H1 (cell line): ENCODE results near the gene KCNQ2. TPM values are rescaled to one million over a fixed set of nuclear protein-coding genes. Genes with fewer than 3 reads are reported as not detected.

Experiments
- CTCF ChIA-PET: fragments of 300-600 bp; sonication (Branson Sonifier 250); formaldehyde crosslinking; loops from one replicate; lab custom pipeline; 2021; ENCODE audit not compliant: partially characterized antibody; lab: Charles Lee
- POLR2A ChIA-PET: fragments of 300-600 bp; sonication (Branson Sonifier 250); formaldehyde crosslinking; loops from one replicate; lab custom pipeline; 2021; ENCODE audit warnings: inconsistent platforms; ENCODE audit not compliant: partially characterized antibody; lab: Charles Lee
- DNase-seq, 2 experiments: peaks; one replicate each; pipeline versions ENCODE4 v3.0.0 to v3.0.0-alpha.2; 2010 to 2022; ENCODE audit warnings: low spot score in 2 of 2, low read depth in 1 of 2, mixed read lengths in 1 of 2
- FAIRE-seq: peaks from 2 replicates; lab custom pipeline; 2011; peaks lifted over from hg19 to GRCh38; lab: Jason Lieb, UNC
- H2AFZ ChIP-seq: 2 replicates; pipeline ENCODE4 v1.8.1; 2012; ENCODE audit warnings: low read length, inconsistent platforms
- H2AK5ac ChIP-seq: 2 replicates; pipeline ENCODE4 v1.6.1; 2013; ENCODE audit warnings: low read depth, low read length
- H2BK120ac ChIP-seq: replicated peaks from 2 replicates; pipeline ENCODE3; 2013; ENCODE audit warnings: low read depth, low read length, inconsistent platforms
- H2BK12ac ChIP-seq: 2 replicates; pipeline ENCODE4 v1.6.1; 2013; ENCODE audit warnings: low read depth, low read length
- H2BK15ac ChIP-seq: 2 replicates; pipeline ENCODE4 v1.6.1; 2013; ENCODE audit warnings: low read length
- H2BK20ac ChIP-seq: 2 replicates; pipeline ENCODE4 v1.6.1; 2013; ENCODE audit warnings: low read length
- H2BK5ac ChIP-seq: 2 replicates; pipeline ENCODE4 v1.6.1; 2013; ENCODE audit warnings: low read depth, low read length
- H3K14ac ChIP-seq: 2 replicates; pipeline ENCODE4 v1.6.1; 2013; ENCODE audit warnings: inconsistent platforms; ENCODE audit not compliant: insufficient read length
- H3K18ac ChIP-seq: 2 replicates; pipeline ENCODE4 v1.6.1; 2013; ENCODE audit warnings: low read length; ENCODE audit errors: extremely low read depth
- H3K23ac ChIP-seq: 2 replicates; pipeline ENCODE4 v1.6.1; 2013; ENCODE audit warnings: inconsistent platforms; ENCODE audit not compliant: insufficient read length
- H3K23me2 ChIP-seq: 2 replicates; pipeline ENCODE4 v1.6.1; 2013; ENCODE audit warnings: low read depth, low read length
- H3K27ac ChIP-seq: 2 replicates; pipeline ENCODE4 v1.6.1; 2011; ENCODE audit warnings: low read depth, low read length, inconsistent platforms
- H3K27me3 ChIP-seq, 4 experiments: replicated peaks in 1 of 4; 1 replicate in 1 of 4; 2 replicates in 3 of 4; pipeline versions ENCODE4 v1.6.1 to v1.8.1; 2011 to 2013; ENCODE audit warnings: low read length in 3 of 4, mild to moderate bottlenecking in 3 of 4, inconsistent platforms in 2 of 4, mixed read lengths in 2 of 4, moderate library complexity in 1 of 4; ENCODE audit not compliant: control insufficient read depth in 3 of 4, insufficient read depth in 3 of 4; ENCODE audit errors: extremely low read depth in 1 of 4
- H3K36me3 ChIP-seq, 4 experiments: 2 replicates each; pipeline versions ENCODE4 v1.6.1 to v1.8.1; 2011 to 2013; ENCODE audit warnings: mild to moderate bottlenecking in 4 of 4, low read length in 3 of 4, moderate library complexity in 2 of 4, control low read depth in 1 of 4, inconsistent platforms in 1 of 4; ENCODE audit not compliant: insufficient read depth in 4 of 4, control insufficient read depth in 2 of 4
- H3K4ac ChIP-seq: replicated peaks from 2 replicates; pipeline ENCODE3; 2013; ENCODE audit warnings: low read length, low read depth, mixed read lengths, inconsistent platforms; ENCODE audit not compliant: insufficient read length
- H3K4me1 ChIP-seq, 4 experiments: replicated peaks in 1 of 4; 1 replicate in 1 of 4; 2 replicates in 3 of 4; pipeline versions ENCODE4 v1.6.1 to v1.8.1; 2011 to 2013; ENCODE audit warnings: low read length in 3 of 4, inconsistent platforms in 2 of 4, mixed read lengths in 1 of 4; ENCODE audit not compliant: insufficient read depth in 4 of 4, control insufficient read depth in 3 of 4
- H3K4me2 ChIP-seq, 2 experiments: 2 replicates each; pipeline versions ENCODE4 v1.6.1 to v1.8.1; 2011 to 2013; ENCODE audit warnings: low read depth in 2 of 2, low read length in 2 of 2, control low read depth in 1 of 2, inconsistent platforms in 1 of 2, mild to moderate bottlenecking in 1 of 2; ENCODE audit not compliant: insufficient read depth in 1 of 2
- H3K4me3 ChIP-seq, 4 experiments: fragments of 200-600, 300-600 bp in 1 of 4; sonication (generic), shearing (Covaris generic), sonication (Bioruptor Twin) in 1 of 4; 2 replicates each; pipeline versions ENCODE4 v1.5.1 to v1.8.1; 2011 to 2016; ENCODE audit warnings: low read length in 4 of 4, low read depth in 3 of 4, control low read depth in 2 of 4, inconsistent platforms in 2 of 4, mild to moderate bottlenecking in 2 of 4, mixed read lengths in 1 of 4, moderate library complexity in 1 of 4; ENCODE audit not compliant: insufficient read depth in 2 of 4; ENCODE audit errors: extremely low read depth in 1 of 4
- H3K56ac ChIP-seq: replicated peaks from 2 replicates; pipeline ENCODE3; 2013; ENCODE audit warnings: low read depth, mild to moderate bottlenecking, mixed read lengths, low read length, inconsistent platforms; ENCODE audit not compliant: insufficient read length
- H3K79me1 ChIP-seq: 2 replicates; pipeline ENCODE4 v1.6.1; 2013; ENCODE audit warnings: low read depth, low read length, control low read depth
- H3K79me2 ChIP-seq, 2 experiments: 2 replicates each; pipeline versions ENCODE4 v1.6.1 to v1.8.1; 2012 to 2013; ENCODE audit warnings: low read length in 2 of 2, mild to moderate bottlenecking in 2 of 2, inconsistent platforms in 1 of 2; ENCODE audit not compliant: insufficient read depth in 2 of 2, control insufficient read depth in 1 of 2
- H3K9ac ChIP-seq, 4 experiments: replicated peaks in 1 of 4; 1 replicate in 1 of 4; 2 replicates in 3 of 4; pipeline versions ENCODE4 v1.6.1 to v1.8.1; 2011 to 2013; ENCODE audit warnings: low read depth in 3 of 4, low read length in 3 of 4, control low read depth in 2 of 4, mild to moderate bottlenecking in 2 of 4, moderate library complexity in 2 of 4, inconsistent platforms in 1 of 4; ENCODE audit errors: extremely low read depth in 1 of 4
- H3K9me3 ChIP-seq, 2 experiments: 2 replicates each; pipeline versions ENCODE4 v1.6.1 to v1.8.1; 2012 to 2013; ENCODE audit warnings: mild to moderate bottlenecking in 2 of 2, moderate library complexity in 2 of 2, control low read depth in 1 of 2, inconsistent platforms in 1 of 2, low read depth in 1 of 2, low read length in 1 of 2, mixed read lengths in 1 of 2; ENCODE audit not compliant: insufficient read depth in 2 of 2
- H4K20me1 ChIP-seq, 2 experiments: replicated peaks in 1 of 2; 2 replicates each; pipeline versions ENCODE3 to v1.8.1; 2011 to 2013; ENCODE audit warnings: inconsistent platforms in 2 of 2, low read length in 2 of 2, mild to moderate bottlenecking in 1 of 2; ENCODE audit not compliant: insufficient read depth in 2 of 2, control insufficient read depth in 1 of 2
- H4K5ac ChIP-seq: 2 replicates; pipeline ENCODE4 v1.6.1; 2013; ENCODE audit warnings: low read length, low read depth, mixed read lengths, inconsistent platforms; ENCODE audit not compliant: insufficient read length
- H4K8ac ChIP-seq: 2 replicates; pipeline ENCODE4 v1.8.0; 2013; ENCODE audit warnings: mild to moderate bottlenecking, moderate library complexity, low read length, inconsistent platforms; ENCODE audit not compliant: insufficient read depth; ENCODE audit errors: extremely low read depth
- H4K91ac ChIP-seq: replicated peaks from 2 replicates; pipeline ENCODE3; 2013; ENCODE audit warnings: low read length, mixed read lengths, inconsistent platforms; ENCODE audit not compliant: insufficient read length
- CBX8 ChIP-seq: fragments of 300-800, 300-1000 bp; sonication (generic); IDR thresholded peaks from 2 replicates; pipeline ENCODE4 v1.7.1; 2016; ENCODE audit warnings: low read depth, low read length, borderline replicate concordance
- CHD2 ChIP-seq: IDR thresholded peaks from 2 replicates; pipeline ENCODE4 v1.6.1; 2012; ENCODE audit warnings: low read length, improper control_type of control experiment
- EGR1 ChIP-seq: IDR thresholded peaks from 2 replicates; pipeline ENCODE4 v1.6.1; 2011; ENCODE audit warnings: low read depth, low read length, borderline replicate concordance
- HDAC6 ChIP-seq: IDR thresholded peaks from one replicate; pipeline ENCODE4 v1.7.1; 2012; ENCODE audit warnings: low read depth, mild to moderate bottlenecking, inconsistent platforms, low read length, moderate library complexity
- KDM5A ChIP-seq: fragments of 200-600 bp; IDR thresholded peaks from 2 replicates; pipeline ENCODE4 v1.7.1; 2012; ENCODE audit warnings: mild to moderate bottlenecking, low read length, inconsistent platforms, mixed read lengths
- NANOG ChIP-seq: IDR thresholded peaks from 2 replicates; pipeline ENCODE4 v1.6.1; 2011; ENCODE audit warnings: low read length, low read depth, mild to moderate bottlenecking, inconsistent platforms; ENCODE audit not compliant: insufficient read depth, poor library complexity, severe bottlenecking
- POLR2A ChIP-seq, 2 experiments: IDR thresholded peaks; 1 replicate in 1 of 2; 2 replicates in 1 of 2; pipeline ENCODE4 v1.6.1; 2011; ENCODE audit warnings: low read depth in 2 of 2, low read length in 2 of 2, mild to moderate bottlenecking in 2 of 2; ENCODE audit errors: control extremely low read depth in 1 of 2
- POU5F1 ChIP-seq: IDR thresholded peaks from 2 replicates; pipeline ENCODE4 v1.6.1; 2011; ENCODE audit warnings: low read depth, mild to moderate bottlenecking, low read length, moderate library complexity
- SIX5 ChIP-seq: IDR thresholded peaks from 2 replicates; pipeline ENCODE4 v1.6.1; 2011; ENCODE audit warnings: mild to moderate bottlenecking, low read depth, low read length
- SP1 ChIP-seq: IDR thresholded peaks from 2 replicates; pipeline ENCODE4 v1.6.1; 2011; ENCODE audit warnings: low read depth, low read length
- SRF ChIP-seq: IDR thresholded peaks from 2 replicates; pipeline ENCODE4 v1.6.1; 2011; ENCODE audit warnings: mild to moderate bottlenecking, low read depth, low read length, moderate library complexity
- SUZ12 ChIP-seq: fragments of 200-600 bp; sonication (generic); IDR thresholded peaks from 2 replicates; pipeline ENCODE4 v1.6.1; 2012; ENCODE audit warnings: mild to moderate bottlenecking, inconsistent platforms, low read length, moderate library complexity, mixed read lengths
- TBP ChIP-seq: IDR thresholded peaks from 2 replicates; pipeline ENCODE4 v1.6.1; 2011; ENCODE audit warnings: low read depth, low read length, improper control_type of control experiment
- TEAD4 ChIP-seq: IDR thresholded peaks from 2 replicates; pipeline ENCODE4 v1.6.1; 2012; ENCODE audit warnings: low read depth, low read length, inconsistent platforms, mixed read lengths
- ZNF274 ChIP-seq: IDR thresholded peaks from 2 replicates; pipeline ENCODE4 v1.7.0; 2012; ENCODE audit warnings: low read length, borderline replicate concordance; ENCODE audit errors: extremely low read depth
- WGBS, 2 experiments: shearing (Covaris generic) in 1 of 2; methylation state at CpG; one replicate each; pipeline versions ENCODE4 v1.1.6 to v1.1.7; 2013 to 2015; ENCODE audit warnings: low lambda C conversion rate in 2 of 2, mixed read lengths in 2 of 2, inconsistent platforms in 1 of 2, low coverage in 1 of 2, missing lambda C conversion rate in 1 of 2; ENCODE audit not compliant: insufficient replicate concordance in 2 of 2, insufficient coverage in 1 of 2, insufficient read length in 1 of 2; ENCODE audit errors: extremely low coverage in 1 of 2, missing lambda C conversion rate in 1 of 2; 5-methylcytosine and 5-hydroxymethylcytosine counted together
- polyA plus RNA-seq, 7 experiments: library from polyadenylated mRNA; depleted of rRNA in 3 of 7; stranded (reverse) in 5 of 7; unstranded in 2 of 7; fragments of >200 nt in 5 of 7; fragments of 200-250 nt in 2 of 7; gene quantifications; 1 replicate in 5 of 7; 2 replicates in 1 of 7; 4 replicates in 1 of 7; pipeline versions ENCODE4 v1.2.1 to v1.2.3, GENCODE V29; 2011 to 2013; ENCODE audit warnings: missing spikeins in 2 of 7, mixed read lengths in 2 of 7
- total RNA-seq: library from RNA; stranded (reverse); fragmentation: NEBNext Ultra II Directional; extraction: Animal tissue kit (Norgen Biotek cat#: 25700); gene quantifications from 2 replicates; pipeline ENCODE4 v1.2.1, GENCODE V29; 2021

The KCNQ2 gene
- total and polyA plus RNA-seq, 2 of the 8 experiments (the other 6 are each of a cell fraction or from before 2014, with no cell fraction given) = 82.6 to 243 TPM

DNA sequence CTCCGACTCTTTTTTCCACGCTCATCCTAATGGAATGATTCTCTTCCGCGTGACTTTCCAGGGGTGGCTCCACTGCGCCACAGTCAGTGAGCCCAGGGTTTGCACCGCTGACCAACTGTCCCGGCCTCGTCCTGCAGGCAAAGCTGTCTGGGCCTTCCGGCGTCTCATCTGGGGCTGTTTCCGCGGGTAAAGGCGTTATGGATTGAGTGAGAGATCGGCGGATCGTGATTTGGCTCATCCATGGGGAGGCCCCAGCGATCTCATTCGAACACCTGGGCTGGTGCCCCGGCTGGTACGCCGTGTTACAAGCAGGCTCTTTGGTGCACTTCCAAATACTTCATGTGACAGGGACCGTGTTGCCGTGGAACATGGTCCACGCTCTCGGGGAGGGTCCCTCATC lies 47.8 kb downstream of the KCNQ2 start:
- TF ChIP-seq NANOG = no peak
- no peak for TF ChIP-seq KDM5A
- TF ChIP-seq SP1 = no peak
- TF ChIP-seq SUZ12 = no peak
- TF ChIP-seq EGR1 = no peak
- no peak for TF ChIP-seq ZNF274
- TF ChIP-seq CBX8 = no peak
- TF ChIP-seq TBP = no peak
- TF ChIP-seq HDAC6 = no peak
- TF ChIP-seq CHD2 = no peak
- TF ChIP-seq POU5F1 = no peak
- TF ChIP-seq POLR2A (IDR thresholded peaks at IDR 0.05; ENCODE audit: control extremely low read depth in 1 of 2, low read depth in 2 of 2, low read length in 2 of 2) = no peak
- TF ChIP-seq SRF = no peak
- no peak for TF ChIP-seq TEAD4
- no peak for TF ChIP-seq SIX5
- H3K36me3 ChIP-seq = no peaks in the 10 kb centered on the region; a peak in 1 of 8 replicates
- H3K23me2 ChIP-seq = no peaks in the 10 kb centered on the region
- no peak overlapping the region for H2BK5ac ChIP-seq
- no peak overlapping the region for H3K14ac ChIP-seq
- H2BK120ac ChIP-seq = no peak overlapping the region
- no peak overlapping the region for H3K18ac ChIP-seq
- no peak overlapping the region for H3K4ac ChIP-seq
- ChIA-PET CTCF (interaction anchor here (0.9 to 2.1 kb wide), 4 partner anchors 15 to 43 kb away, joined by 3 to 4 read pairs (median 4); no protein-coding TSS in a partner anchor), POLR2A (no interaction called here)
- H3K4me2 ChIP-seq = no peak overlapping the region
- H4K20me1 ChIP-seq = peaks cover 0 to 1% of the 10 kb centered on the region in 2 experiments
- no peak overlapping the region for H2BK20ac ChIP-seq
- no peaks in the 10 kb centered on the region for H3K79me2 ChIP-seq
- H4K91ac ChIP-seq = no peak overlapping the region
- 0 out of 2 replicates have a peak overlapping the region, but pooled peaks have one; percentile 29 for H2BK15ac ChIP-seq
- H3K4me3 ChIP-seq = no peak overlapping the region
- H3K4me1 ChIP-seq = no peaks in the 10 kb centered on the region
- no peak overlapping the region for H3K27ac ChIP-seq
- no peak overlapping the region for H4K5ac ChIP-seq
- no peaks in the 10 kb centered on the region; a peak in 1 of 7 replicates for H3K27me3 ChIP-seq
- no peak overlapping the region for H2BK12ac ChIP-seq
- H2AK5ac ChIP-seq = no peak overlapping the region
- DNase-seq (no peak), FAIRE-seq (no peak)
- H3K56ac ChIP-seq = no peak overlapping the region
- no peaks in the 10 kb centered on the region for H3K9me3 ChIP-seq
- no peak overlapping the region for H4K8ac ChIP-seq
- H3K23ac ChIP-seq = no peak overlapping the region
- H3K9ac ChIP-seq = no peak overlapping the region
- 92% methylated on average over 25 of the region's 25 CpGs; no CpG with 5 or more reads in 1 of the 2 experiments for WGBS, 2 experiments
- H2AFZ ChIP-seq = no peak overlapping the region
- no peaks in the 10 kb centered on the region for H3K79me1 ChIP-seq
